ENCODE results near the gene MLXIPL.
A peak's percentile ranks its signal among the peaks of the same experiment; 100 is the strongest.
"Not testable (repeated sequence)": the region's sequence is repeated elsewhere in the genome, so short reads cannot be mapped to it uniquely, and the experiment has no call there.

Gene MLXIPL

GRCh38 chr7:73612598-73613269 is 11.6 kb downstream of the MLXIPL start:
- DNase-seq = no peak

- no peak for DNase-seq
These were observed 13.2 kb downstream of the MLXIPL start for GRCh38 chr7:73611017-73611555.

- DNase-seq = no peak
These were observed 14.2 kb downstream of the MLXIPL start for GRCh38 chr7:73610105-73610504.

DNA sequence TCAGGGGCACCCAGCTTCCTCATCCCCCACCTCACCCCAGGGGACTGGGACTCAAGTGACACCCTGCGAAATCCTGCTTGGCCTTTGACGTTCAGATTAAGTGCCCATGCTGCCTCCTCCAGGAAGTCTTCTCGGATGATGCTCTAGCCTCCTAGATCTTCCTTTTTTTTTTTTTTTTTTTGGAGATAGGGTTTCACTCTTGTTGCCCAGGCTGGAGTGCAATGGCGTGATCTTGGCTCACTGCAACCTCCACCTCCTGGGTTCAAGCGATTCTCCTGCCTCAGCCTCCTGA is 16.7 kb downstream of the MLXIPL start:
- DNase-seq = not testable (repeated sequence)

DNA sequence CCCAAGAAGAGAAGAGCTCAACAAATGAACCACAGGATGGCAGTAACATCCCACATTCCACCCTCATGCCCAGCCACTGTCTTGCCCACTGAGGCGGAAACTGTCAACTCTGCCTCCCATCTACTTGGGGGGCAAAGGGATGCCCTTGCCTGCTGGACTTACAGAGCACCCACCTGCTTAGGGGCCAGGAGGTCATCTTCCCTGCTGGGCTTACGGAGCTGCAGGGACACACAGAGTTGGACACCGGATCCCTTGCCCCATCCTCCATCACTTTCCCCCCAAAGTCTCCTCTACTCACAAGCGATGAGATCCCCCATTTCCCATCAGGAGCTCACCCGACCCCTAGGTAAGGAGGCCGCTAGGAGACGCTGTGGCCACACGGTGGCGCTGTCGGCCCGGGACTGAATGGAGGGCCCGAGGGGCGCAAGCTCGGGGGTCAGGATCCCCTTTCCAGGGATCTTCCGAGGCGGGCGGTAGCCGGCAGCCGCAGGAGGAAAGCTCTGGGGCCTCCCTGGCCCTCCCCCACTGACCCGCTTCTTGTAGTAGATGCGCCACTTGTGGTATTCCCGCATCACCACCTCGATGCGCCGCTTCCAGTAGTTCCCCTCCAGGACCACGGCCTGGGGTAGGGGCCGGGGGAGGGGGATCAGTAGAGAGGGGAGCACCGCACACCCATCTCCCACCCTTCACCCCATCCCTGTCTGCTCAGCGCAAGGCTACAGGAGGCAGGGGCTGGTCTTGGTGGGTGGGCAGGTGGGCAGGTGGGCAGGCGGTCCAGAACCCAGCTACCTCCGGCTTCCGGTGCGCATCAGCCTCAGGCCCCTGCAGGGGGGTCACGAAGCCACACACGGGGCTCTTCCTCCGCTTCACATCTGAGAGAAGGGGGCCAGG is 17.3 kb downstream of the MLXIPL start:
- peak; percentile 71 for DNase-seq

- DNase-seq = no peak
These were observed 18.6 kb downstream of the MLXIPL start for GRCh38 chr7:73605601-73606220.

- DNase-seq = no peak
These were observed 21.3 kb downstream of the MLXIPL start for GRCh38 chr7:73602721-73603651.

- no peak for DNase-seq
These were observed 24.4 kb downstream of the MLXIPL start for GRCh38 chr7:73599916-73600315.

DNA sequence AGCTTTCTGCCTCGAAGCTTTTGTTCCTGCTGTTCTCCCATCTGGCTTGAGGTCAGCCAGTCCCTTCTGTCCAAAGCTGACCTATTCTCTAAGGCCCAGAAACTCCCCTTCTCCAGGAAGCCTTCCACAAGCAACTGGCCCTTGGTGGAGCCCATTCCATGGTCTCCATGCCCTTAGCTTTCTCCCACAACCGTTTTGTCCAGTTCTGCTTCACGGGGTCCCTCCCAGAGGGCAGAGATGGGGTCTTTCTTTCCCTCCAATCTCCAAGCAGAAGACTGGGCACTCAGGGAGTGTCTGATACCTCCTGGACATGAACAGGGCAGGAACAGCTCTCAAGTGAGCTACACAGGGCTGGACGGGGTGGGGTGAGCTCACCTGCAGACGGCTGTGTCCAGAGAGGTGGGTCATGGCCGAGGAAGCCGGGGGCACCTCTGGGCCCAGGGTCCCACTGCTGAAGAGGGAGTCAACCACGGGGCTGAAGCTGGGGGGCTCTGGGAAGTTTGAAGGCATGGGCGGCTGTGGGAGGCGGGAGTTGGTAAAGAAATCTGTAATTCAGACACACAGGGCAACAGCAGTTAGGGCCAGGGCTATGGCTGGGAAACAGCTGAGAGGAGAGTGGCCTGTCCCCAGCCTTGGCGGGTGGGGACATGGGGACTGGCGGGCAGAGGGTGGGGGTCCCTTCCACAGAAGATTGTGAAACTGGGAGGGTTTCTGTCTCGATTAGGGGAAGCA is 25.0 kb downstream of the MLXIPL start:
- no peak for DNase-seq

DNA sequence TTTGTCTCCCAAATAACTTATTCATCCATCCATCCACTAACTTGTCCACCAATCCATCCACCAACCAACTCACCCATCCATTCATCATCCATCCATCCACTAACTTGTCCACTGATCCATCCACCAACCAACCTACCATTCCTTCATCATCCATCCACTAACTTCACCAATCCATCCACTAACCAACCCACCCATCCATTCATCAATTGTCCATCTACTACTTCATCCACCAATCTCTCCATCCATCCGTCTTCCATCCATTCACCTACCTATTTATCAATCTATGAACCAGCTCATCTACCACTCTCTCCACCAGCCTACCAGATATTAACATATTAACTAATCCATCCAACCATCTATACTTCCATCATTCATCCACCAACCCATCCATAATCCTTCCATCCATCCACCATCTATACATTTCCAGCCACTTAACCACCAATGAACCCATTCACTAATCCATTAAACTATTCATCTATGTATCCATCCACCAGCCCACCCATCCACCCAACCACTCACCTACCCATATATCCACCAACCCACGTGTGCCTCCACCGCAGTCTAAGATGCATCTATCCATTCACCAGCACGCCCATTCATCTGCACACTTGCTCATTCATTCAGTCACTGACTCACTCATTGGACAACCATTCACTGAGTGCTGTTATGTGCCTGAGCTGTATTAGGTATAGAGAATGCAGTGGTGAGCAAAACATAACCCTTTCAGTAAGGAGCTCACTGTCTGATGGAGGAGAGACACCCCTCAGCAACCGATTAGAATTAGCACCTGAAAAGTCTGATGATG is 26.1 kb downstream of the MLXIPL start:
- DNase-seq = no peak

GRCh38 chr7:73596191-73597065 is 27.9 kb downstream of the MLXIPL start:
- no peak for DNase-seq

GRCh38 chr7:73595358-73595757 is 29.0 kb downstream of the MLXIPL start:
- no peak for DNase-seq

GRCh38 chr7:73593207-73594045 is 30.9 kb downstream of the MLXIPL start:
- DNase-seq = no peak

DNA sequence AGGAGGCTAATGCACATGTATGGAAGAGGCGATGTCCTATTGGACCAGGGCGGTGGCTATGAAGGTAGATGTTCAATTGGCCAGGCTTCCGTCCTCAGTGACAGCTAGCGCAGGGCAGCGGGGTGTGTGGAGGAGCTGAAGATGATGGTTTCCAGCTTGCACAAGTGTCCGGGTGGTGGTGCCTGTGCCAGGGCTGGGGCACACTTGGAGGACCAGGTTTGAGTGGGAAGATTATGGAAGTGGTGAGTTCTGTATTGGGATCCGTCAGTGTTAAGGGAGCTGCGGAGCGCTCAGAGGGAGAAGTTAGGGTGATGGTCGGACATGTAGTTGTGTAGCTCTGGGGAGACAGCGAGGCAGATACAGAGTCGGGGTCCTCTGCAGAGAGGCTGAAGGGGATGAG is 37.4 kb downstream of the MLXIPL start:
- no peak for DNase-seq

DNA sequence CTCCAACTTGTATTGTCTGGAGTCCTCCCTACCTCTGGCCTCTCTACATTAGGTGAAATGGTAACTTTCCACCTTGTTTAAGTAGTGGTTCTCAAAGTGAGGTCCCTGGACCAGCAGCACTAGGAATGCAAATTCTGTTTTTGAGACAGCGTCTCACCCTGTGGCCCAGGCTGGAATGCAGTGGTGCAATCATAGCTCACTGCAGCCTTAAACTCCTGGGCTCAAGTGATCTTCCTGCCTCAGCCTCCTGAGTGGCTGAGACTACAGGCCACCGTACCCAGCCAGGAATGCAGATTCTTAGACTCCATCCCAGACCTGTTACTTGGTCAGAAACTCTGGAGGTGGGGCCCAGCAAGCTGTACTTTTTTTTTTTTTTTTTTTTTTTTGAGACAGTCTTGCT is 39.1 kb downstream of the MLXIPL start:
- DNase-seq = no peak

DNA sequence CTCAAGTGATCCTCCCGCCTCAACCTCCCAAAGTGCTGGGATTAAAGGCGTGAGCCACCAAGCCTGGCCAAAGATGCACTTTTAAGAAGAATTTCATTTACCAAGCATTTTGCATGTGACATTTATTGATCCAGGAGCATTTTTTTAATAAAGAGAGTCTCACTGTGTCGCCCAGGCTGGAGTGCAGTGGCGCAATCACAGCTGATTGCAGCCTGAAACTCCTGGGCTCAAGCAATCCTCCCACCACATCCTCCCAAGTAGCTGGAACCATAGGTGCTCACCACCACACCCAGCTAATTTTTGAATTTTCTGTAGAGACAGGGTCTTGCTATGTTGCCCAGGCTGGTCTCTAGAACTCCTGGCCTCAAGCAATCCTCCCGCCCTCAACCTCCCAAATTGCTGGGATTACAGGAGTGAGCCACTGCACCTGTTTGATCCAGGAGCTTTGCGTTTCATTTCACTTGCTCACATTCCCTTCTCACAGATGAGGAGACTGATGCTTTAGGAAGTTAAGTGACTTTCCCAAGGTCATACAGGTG is 41.6 kb downstream of the MLXIPL start:
- DNase-seq = no peak

DNA sequence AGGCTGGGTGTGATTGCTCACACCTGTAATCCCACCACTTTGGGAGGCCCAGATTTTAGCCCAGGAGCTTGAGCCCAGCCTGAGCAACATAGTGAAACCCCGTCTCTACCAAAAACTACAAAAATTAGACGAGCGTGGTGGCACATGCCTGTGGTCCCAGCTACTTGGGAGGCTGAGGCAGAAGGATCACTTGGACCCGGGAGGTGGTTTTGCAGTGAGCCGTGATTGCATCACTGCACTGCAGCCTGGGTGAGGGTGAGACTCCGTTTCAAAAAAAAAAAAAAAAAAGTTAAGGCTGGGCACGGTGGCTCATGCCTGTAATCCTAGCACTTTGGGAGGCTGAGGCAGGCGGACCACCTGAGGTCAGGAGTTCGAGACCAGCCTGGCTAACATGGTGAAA is 43.3 kb downstream of the MLXIPL start:
- not testable (repeated sequence) for DNase-seq

GRCh38 chr7:73578342-73579128 is 45.8 kb downstream of the MLXIPL start, which contains the start of gene TBL2:
TSS of gene TBL2 (minus strand) at chr7:73578579. CDS start at chr7:73578549, 30 bp downstream.
- DNase-seq = peak; percentile 99

Measured in effector CD4-positive, alpha-beta T cell (primary cell).